Osteoblast (primary cell): ENCODE measurements around the gene NCAPD2. TPM values are rescaled to one million over a fixed set of nuclear protein-coding genes. Genes with fewer than 3 reads are reported as not detected.

Experiments used
- DNase-seq: peaks from one replicate; pipeline ENCODE4 v3.0.0; 2011; ENCODE audit warnings: low spot score, mixed read lengths; ENCODE audit not compliant: insufficient read length; ENCODE audit errors: missing footprints
- H2AFZ ChIP-seq: 2 replicates; pipeline ENCODE4 v1.6.0; 2011; ENCODE audit warnings: mild to moderate bottlenecking, low read length
- H3K27ac ChIP-seq: 2 replicates; pipeline ENCODE4 v1.5.1; 2011; ENCODE audit warnings: mild to moderate bottlenecking, low read depth, low read length, moderate library complexity
- H3K27me3 ChIP-seq: 2 replicates; pipeline ENCODE4 v1.6.0; 2012; ENCODE audit warnings: mild to moderate bottlenecking, control low read depth, inconsistent platforms, low read length, moderate library complexity; ENCODE audit not compliant: insufficient read depth
- H3K36me3 ChIP-seq: 2 replicates; pipeline ENCODE4 v1.5.1; 2011; ENCODE audit warnings: mild to moderate bottlenecking, low read length, control low read depth, moderate library complexity; ENCODE audit not compliant: insufficient read depth
- H3K4me1 ChIP-seq: 2 replicates; pipeline ENCODE4 v1.5.1; 2011; ENCODE audit warnings: mild to moderate bottlenecking, low read length, control low read depth, moderate library complexity; ENCODE audit not compliant: insufficient read depth
- H3K4me2 ChIP-seq: 2 replicates; pipeline ENCODE4 v1.6.0; 2011; ENCODE audit warnings: mild to moderate bottlenecking, low read length; ENCODE audit not compliant: insufficient read depth
- H3K4me3 ChIP-seq: fragments of 200-600 bp; sonication (generic); 3 replicates; pipeline ENCODE4 v1.5.1; 2012; ENCODE audit warnings: mild to moderate bottlenecking, low read length, inconsistent platforms; ENCODE audit not compliant: insufficient read depth
- H3K79me2 ChIP-seq: 2 replicates; pipeline ENCODE4 v1.6.0; 2012; ENCODE audit warnings: mild to moderate bottlenecking, low read length, control low read depth, inconsistent platforms; ENCODE audit not compliant: insufficient read depth
- H3K9me3 ChIP-seq: 2 replicates; pipeline ENCODE4 v1.5.1; 2011; ENCODE audit warnings: low read depth, low read length, control low read depth
- H4K20me1 ChIP-seq: 2 replicates; pipeline ENCODE4 v1.6.0; 2012; ENCODE audit warnings: mild to moderate bottlenecking, low read length, control low read depth; ENCODE audit not compliant: insufficient read depth
- total RNA-seq: library from RNA; depleted of rRNA; stranded (reverse); fragments of >200 nt; gene quantifications from 2 replicates; pipeline ENCODE4 v1.2.3, GENCODE V29; 2012
- TF ChIP-seq, protein P1 (sequence below): IDR thresholded peaks from 2 replicates; pipeline ENCODE4 v1.5.1; 2011; ENCODE audit warnings: mild to moderate bottlenecking, low read depth, low read length, moderate library complexity; ENCODE audit errors: extremely low read depth

The NCAPD2 gene
- total RNA-seq, 1 donor = 21.0 TPM

DNA sequence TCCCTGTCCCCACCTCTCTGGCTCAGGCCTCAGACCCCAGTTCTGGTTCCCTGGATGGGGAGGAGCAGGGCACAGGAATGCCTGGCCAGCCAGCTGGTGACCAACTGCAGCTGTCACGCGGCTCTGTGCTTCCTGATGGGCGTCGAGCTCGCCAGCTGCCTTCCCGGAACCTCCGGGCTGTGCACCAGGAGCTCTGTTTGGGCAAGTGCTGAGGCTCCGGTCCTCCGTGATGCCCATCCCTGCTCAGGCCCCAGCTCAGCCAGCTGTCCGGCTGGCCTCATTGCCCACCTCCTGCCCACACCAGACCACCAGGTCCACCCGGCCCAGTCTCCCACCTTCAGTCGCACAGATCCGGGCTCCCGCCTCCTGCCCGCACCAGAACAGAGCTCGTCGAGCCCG, 57.2 kb downstream of the NCAPD2 start:
- Histone ChIP-seq H3K27me3 (no peaks in the 10 kb centered on the region), H4K20me1 (peaks cover 14% of the 10 kb centered on the region), H2AFZ (no peak overlapping the region), H3K27ac (peak overlapping the region; percentile 93), H3K4me1 (peaks cover 77% of the 10 kb centered on the region), H3K79me2 (peaks cover 67% of the 10 kb centered on the region), H3K4me3 (peak overlapping the region; percentile 46), H3K4me2 (peak overlapping the region; percentile 99), H3K36me3 (peaks cover 19% of the 10 kb centered on the region), H3K9me3 (no peaks in the 10 kb centered on the region)
- TF ChIP-seq, protein P1, sequence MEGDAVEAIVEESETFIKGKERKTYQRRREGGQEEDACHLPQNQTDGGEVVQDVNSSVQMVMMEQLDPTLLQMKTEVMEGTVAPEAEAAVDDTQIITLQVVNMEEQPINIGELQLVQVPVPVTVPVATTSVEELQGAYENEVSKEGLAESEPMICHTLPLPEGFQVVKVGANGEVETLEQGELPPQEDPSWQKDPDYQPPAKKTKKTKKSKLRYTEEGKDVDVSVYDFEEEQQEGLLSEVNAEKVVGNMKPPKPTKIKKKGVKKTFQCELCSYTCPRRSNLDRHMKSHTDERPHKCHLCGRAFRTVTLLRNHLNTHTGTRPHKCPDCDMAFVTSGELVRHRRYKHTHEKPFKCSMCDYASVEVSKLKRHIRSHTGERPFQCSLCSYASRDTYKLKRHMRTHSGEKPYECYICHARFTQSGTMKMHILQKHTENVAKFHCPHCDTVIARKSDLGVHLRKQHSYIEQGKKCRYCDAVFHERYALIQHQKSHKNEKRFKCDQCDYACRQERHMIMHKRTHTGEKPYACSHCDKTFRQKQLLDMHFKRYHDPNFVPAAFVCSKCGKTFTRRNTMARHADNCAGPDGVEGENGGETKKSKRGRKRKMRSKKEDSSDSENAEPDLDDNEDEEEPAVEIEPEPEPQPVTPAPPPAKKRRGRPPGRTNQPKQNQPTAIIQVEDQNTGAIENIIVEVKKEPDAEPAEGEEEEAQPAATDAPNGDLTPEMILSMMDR = no peak
- peak; percentile 85 for DNase-seq

DNA sequence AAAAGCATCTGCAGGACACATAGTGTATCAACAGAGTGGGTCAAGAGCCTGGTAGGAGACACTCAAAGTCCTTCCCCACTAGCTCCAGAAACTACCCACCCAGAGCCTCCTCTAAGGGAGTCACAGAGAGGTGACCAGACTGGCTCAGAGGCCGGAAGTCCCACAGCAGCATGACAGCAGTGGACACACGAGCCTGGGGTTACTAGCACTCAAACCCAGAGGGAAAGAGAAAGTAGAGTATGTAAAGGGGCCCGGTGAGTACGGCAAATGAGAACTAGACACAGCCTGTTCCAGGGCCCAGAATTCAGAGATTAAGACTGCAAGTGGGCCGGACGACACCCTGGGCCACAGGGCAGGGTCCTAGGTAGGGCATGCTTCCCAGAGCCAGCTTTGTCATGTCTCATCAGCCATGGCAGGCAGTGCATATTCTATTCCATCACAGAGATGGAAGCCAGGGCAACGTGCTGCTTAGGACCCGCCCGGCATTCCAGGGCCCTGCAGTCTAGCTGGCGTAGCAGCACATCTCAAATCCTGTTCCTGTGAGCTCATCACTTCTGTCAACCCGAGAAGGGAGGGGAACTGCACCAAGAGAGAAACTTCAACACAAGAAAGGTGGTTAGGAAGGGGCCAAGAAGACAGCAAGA, 57.7 kb downstream of the NCAPD2 start:
- peaks cover 14% of the 10 kb centered on the region for H4K20me1 ChIP-seq
- H3K4me3 ChIP-seq = peak overlapping the region; percentile 46
- H3K27me3 ChIP-seq = no peaks in the 10 kb centered on the region
- TF ChIP-seq, protein P1 = no peak
- H3K4me2 ChIP-seq = peak overlapping the region; percentile 99
- H2AFZ ChIP-seq = no peak overlapping the region
- no peaks in the 10 kb centered on the region for H3K9me3 ChIP-seq
- peaks cover 16% of the 10 kb centered on the region for H3K36me3 ChIP-seq
- peaks cover 64% of the 10 kb centered on the region for H3K79me2 ChIP-seq
- DNase-seq = peak; percentile 96
- peak overlapping the region; percentile 93 for H3K27ac ChIP-seq
- peaks cover 77% of the 10 kb centered on the region for H3K4me1 ChIP-seq

DNA sequence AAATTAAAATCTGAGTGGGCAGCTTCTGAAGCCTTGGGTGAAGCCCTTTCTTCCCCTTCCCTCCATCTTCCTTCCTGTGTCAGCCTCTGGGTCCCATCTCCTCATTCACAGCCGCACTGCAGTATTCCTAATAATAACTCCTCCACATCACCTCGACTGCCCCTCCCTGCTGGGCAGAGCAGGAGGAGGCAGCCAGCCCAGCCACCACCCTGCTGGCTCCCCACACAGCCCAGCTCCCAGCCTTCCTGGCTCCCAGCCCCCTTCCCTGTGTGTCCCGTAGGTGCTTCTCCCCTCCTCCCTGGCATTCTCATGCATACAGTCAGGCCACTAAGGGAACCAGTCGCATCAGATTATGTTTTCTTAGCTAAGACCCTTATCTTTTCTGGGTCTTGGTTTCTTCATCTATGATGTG, 58.2 kb downstream of the NCAPD2 start:
- H3K27ac ChIP-seq = peak overlapping the region; percentile 93
- peak overlapping the region; percentile 99 for H3K4me2 ChIP-seq
- peaks cover 14% of the 10 kb centered on the region for H4K20me1 ChIP-seq
- peaks cover 17% of the 10 kb centered on the region for H3K36me3 ChIP-seq
- TF ChIP-seq, protein P1 = no peak
- no peak overlapping the region for H2AFZ ChIP-seq
- peak; percentile 78 for DNase-seq
- H3K79me2 ChIP-seq = peaks cover 62% of the 10 kb centered on the region
- H3K4me1 ChIP-seq = peaks cover 76% of the 10 kb centered on the region
- no peaks in the 10 kb centered on the region for H3K27me3 ChIP-seq
- H3K4me3 ChIP-seq = peak overlapping the region; percentile 40
- H3K9me3 ChIP-seq = no peaks in the 10 kb centered on the region

DNA sequence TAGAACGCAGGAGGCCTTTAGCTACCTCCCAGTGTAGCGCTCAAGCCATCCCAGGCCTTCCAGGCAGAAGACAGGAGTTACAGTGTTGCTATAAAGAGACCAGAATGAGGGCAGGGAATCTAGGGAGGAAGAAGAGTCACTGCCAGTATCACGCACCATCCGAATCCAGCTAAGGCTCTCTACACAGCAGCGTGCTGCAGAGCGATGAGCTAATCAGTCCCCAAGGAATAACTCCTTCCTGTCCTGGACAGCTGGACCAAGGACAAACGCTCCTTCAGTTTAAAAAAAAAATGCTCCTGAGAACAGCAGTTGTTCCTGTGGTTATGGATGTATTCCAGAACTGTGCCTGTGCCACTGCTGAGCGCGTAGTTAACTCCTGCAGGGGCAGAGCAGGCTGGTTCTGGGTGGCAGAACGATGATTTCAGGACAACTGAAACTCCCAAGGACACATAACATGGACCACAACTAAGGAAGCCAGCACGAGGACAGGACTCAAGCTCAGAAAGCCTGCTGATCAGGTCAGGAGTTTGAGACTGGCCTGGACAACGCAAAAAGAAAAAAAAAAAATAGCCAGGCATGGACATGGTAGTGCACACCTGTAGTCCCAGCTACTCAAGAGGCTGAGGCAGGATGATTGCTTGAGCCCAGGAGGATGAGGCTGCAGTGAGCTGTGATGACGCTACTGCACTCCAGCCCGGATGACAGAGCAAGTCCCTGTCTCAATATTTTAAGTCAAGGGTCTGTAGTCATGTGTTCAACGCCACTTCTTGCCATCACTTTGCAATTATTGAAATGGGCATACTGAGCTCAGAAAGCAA, 59.4 kb downstream of the NCAPD2 start:
- no peak overlapping the region for H2AFZ ChIP-seq
- H4K20me1 ChIP-seq = peaks cover 14% of the 10 kb centered on the region
- H3K4me3 ChIP-seq = peak overlapping the region; percentile 44
- peak; percentile 97 for DNase-seq
- peaks cover 65% of the 10 kb centered on the region for H3K4me1 ChIP-seq
- no peaks in the 10 kb centered on the region for H3K27me3 ChIP-seq
- peaks cover 54% of the 10 kb centered on the region for H3K79me2 ChIP-seq
- peaks cover 17% of the 10 kb centered on the region for H3K36me3 ChIP-seq
- TF ChIP-seq, protein P1 = no peak
- peak overlapping the region; percentile 93 for H3K27ac ChIP-seq
- peak overlapping the region; percentile 99 for H3K4me2 ChIP-seq
- H3K9me3 ChIP-seq = no peaks in the 10 kb centered on the region
